BE2C (cell line): ENCODE measurements around the gene NOD2.

ENCODE experiments used
- DNase-seq: peaks from one replicate; pipeline ENCODE4 v3.0.0-alpha.2; 2020
- H3K27me3 ChIP-seq: fragments of 250-450 bp; sonication (Bioruptor Pico); 2 replicates; pipeline ENCODE4 v1.5.1; 2020; ENCODE audit warnings: mild to moderate bottlenecking
- H3K36me3 ChIP-seq: fragments of 250-450 bp; sonication (Bioruptor Pico); 2 replicates; pipeline ENCODE4 v1.5.1; 2020; ENCODE audit warnings: mild to moderate bottlenecking
- H3K4me1 ChIP-seq: fragments of 250-450 bp; sonication (Bioruptor Pico); 2 replicates; pipeline ENCODE4 v1.5.1; 2020
- H3K4me3 ChIP-seq: 2 replicates; pipeline ENCODE4 v1.5.1; 2011; ENCODE audit warnings: low read depth, low read length
- H3K9me3 ChIP-seq: fragments of 250-450 bp; sonication (Bioruptor Pico); 2 replicates; pipeline ENCODE4 v1.5.1; 2020
- CTCF ChIP-seq: IDR thresholded peaks from 2 replicates; pipeline ENCODE4 v1.5.1; 2012; ENCODE audit warnings: mild to moderate bottlenecking, low read depth, low read length

NOD2 gene

GRCh38 chr16:50736448-50736847, 43.0 kb downstream of the NOD2 start:
- no peaks in the 10 kb centered on the region for H3K9me3 ChIP-seq
- no peaks in the 10 kb centered on the region for H3K36me3 ChIP-seq
- H3K4me1 ChIP-seq, result no peaks in the 10 kb centered on the region
- no peak for TF ChIP-seq CTCF
- H3K27me3 ChIP-seq, result no peaks in the 10 kb centered on the region
- no peak for DNase-seq
- no peak overlapping the region for H3K4me3 ChIP-seq

GRCh38 chr16:50737420-50737959, 44.1 kb downstream of the NOD2 start:
- Histone ChIP-seq H3K27me3 (no peaks in the 10 kb centered on the region), H3K4me3 (no peak overlapping the region), H3K36me3 (no peaks in the 10 kb centered on the region), H3K4me1 (no peaks in the 10 kb centered on the region), H3K9me3 (no peaks in the 10 kb centered on the region)
- DNase-seq, result no peak
- TF ChIP-seq CTCF, result no peak

GRCh38 chr16:50739031-50739430, 45.6 kb downstream of the NOD2 start:
- TF ChIP-seq CTCF, result no peak
- Histone ChIP-seq H3K27me3 (no peaks in the 10 kb centered on the region), H3K4me3 (no peak overlapping the region), H3K36me3 (no peaks in the 10 kb centered on the region), H3K9me3 (no peaks in the 10 kb centered on the region), H3K4me1 (no peaks in the 10 kb centered on the region)
- no peak for DNase-seq

- no peak for DNase-seq
- no peaks in the 10 kb centered on the region for H3K4me1 ChIP-seq
- no peaks in the 10 kb centered on the region for H3K36me3 ChIP-seq
- TF ChIP-seq CTCF, result no peak
- no peaks in the 10 kb centered on the region for H3K27me3 ChIP-seq
- H3K4me3 ChIP-seq, result no peak overlapping the region
- H3K9me3 ChIP-seq, result no peaks in the 10 kb centered on the region
Measured at GRCh38 chr16:50740736-50741135, 47.3 kb downstream of the NOD2 start.

GRCh38 chr16:50741225-50741780, 47.9 kb downstream of the NOD2 start:
- Histone ChIP-seq H3K4me3 (peak overlapping the region; percentile 58), H3K9me3 (no peaks in the 10 kb centered on the region), H3K36me3 (no peaks in the 10 kb centered on the region), H3K27me3 (no peaks in the 10 kb centered on the region), H3K4me1 (no peaks in the 10 kb centered on the region)
- TF ChIP-seq CTCF, result no peak
- no peak for DNase-seq

- DNase-seq, result peak; percentile 100
- H3K4me3 ChIP-seq, result peak within 1 kb of the TSS; percentile 74
- no peak for TF ChIP-seq CTCF
Measured at GRCh38 chr16:50741781-50742575, 48.6 kb downstream of the NOD2 start, which contains the start of gene CYLD. Gene CYLD, plus strand, starts transcription at chr16:50742086. Its CDS starts 7,613 bp downstream, at chr16:50749699.

More at GRCh38 chr16:50741781-50742575, 48.6 kb downstream of the NOD2 start, which contains the start of gene CYLD:
- H3K9me3 ChIP-seq, result no peaks in the 10 kb centered on the region
- no peaks in the 10 kb centered on the region for H3K4me1 ChIP-seq
- H3K27me3 ChIP-seq, result no peaks in the 10 kb centered on the region
- H3K36me3 ChIP-seq, result no peaks in the 10 kb centered on the region
